ENCODE measurements around the gene PRICKLE4.

Gene PRICKLE4

DNA sequence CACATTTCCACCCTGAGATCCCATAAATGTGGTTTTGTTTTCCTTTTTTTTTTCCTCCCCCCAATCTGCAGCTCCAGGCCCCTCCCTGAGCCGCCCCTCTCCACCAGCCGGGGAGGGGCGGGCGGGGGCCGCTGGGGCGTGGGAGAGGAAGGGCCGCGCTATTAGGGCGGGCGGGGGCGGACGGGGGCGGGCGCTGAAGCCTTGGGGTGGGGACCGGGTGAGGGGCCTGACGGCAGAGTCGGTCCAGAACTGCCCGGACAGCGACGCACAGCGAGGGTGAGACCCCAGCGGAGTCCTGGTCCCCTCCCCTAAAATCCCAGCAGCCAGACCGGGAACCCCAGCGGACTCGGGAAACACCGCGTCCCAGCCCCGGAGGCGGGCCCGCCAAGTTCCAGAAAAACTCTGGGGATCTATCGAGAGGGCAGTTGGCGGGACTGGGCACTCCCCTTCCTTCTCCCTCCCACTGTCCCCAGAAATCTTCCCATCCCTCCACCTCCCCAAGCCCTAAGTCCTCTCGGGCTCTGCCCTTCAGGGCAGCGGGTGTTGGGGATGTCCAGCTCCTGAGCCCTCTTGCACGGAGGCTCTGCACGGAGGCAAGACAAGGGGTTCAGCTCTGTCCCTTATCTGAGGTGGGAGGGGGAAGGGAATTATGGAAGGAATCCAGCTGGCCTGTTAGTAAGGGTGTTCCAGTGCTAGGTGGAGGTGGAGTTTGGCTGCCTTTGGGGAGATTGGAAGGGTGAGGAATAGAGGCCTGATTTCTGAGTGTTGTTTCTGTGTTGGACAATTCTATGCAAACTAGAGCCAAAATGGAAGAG, at the start of gene PRICKLE4:
Gene PRICKLE4 (plus strand): TSS at position 232 of the 815 bp plus-strand sequence. CDS start 2,692 bp downstream, outside the sequence.
- no peak for DNase-seq (ENCODE audit: low read depth)

DNA sequence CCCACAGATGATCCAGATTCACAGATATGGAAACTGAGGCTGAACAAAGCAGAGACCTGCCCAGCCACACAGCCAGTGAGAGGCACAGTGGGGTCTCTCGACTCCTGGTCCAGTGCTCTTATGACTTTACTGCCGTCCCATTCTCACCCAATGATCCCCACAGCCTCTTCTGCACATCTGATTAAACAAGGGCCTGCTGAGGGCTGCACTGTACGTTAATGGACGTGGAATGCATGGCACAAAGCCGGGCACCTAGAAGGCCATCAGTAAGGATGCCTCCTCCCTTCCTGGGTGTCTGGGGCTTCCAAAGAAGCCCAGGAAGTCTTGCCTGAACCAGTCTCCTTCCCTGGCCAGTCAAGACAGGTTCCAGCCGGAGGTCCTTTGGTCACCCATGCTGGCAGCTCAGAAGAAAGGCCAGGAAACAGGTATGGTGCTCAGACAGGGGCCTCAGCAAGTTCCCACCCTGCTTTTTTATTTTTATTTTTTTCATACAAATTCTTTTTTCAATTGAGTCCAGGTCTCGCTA, 49.0 kb upstream of the PRICKLE4 start:
- no peak for DNase-seq (ENCODE audit: low read depth)

DNA sequence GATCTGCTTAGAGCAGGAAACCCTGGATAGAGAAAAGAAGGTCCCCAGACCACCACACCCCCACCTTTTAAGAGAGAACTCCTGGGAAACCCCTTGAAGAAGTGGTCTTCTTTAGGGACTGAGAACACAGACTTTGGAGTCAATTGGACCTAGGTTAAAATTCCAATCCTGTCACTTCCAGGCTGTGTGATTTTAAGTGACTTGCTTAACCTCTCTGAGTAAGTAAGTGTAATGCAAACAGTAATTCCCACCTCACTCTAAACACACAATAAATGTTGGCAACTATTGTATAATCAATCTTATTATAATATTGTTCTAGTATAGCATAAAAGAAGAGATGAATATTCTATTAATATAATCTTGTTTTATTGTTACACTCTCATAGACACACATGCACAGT, 48.4 kb upstream of the PRICKLE4 start:
- no peak for DNase-seq (ENCODE audit: low read depth)

- no peak for DNase-seq (ENCODE audit: low read depth)
Observed at GRCh38 chr6:41732591-41733359, 47.8 kb upstream of the PRICKLE4 start.

DNA sequence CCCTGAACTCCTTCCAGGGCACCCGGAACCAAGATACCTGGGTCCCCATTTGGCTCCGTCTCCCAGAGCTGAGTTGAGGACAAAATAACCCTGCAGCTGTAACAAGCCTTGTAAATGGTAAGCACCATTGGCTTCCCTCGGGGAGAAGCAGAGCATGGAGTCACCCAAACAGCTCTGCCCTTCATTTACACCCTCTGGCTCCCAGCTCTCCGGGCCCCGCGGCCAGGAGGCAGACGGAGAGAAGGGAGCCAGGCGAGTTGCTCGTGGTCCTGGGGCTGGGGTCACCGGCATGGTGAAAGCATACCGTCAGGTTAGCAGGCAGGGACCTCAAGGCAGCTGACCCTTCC, 47.2 kb upstream of the PRICKLE4 start:
- DNase-seq (ENCODE audit: low read depth), result no peak

- peak; percentile 19 for DNase-seq (ENCODE audit: low read depth)
Observed at GRCh38 chr6:41733707-41734665, 46.6 kb upstream of the PRICKLE4 start.

DNA sequence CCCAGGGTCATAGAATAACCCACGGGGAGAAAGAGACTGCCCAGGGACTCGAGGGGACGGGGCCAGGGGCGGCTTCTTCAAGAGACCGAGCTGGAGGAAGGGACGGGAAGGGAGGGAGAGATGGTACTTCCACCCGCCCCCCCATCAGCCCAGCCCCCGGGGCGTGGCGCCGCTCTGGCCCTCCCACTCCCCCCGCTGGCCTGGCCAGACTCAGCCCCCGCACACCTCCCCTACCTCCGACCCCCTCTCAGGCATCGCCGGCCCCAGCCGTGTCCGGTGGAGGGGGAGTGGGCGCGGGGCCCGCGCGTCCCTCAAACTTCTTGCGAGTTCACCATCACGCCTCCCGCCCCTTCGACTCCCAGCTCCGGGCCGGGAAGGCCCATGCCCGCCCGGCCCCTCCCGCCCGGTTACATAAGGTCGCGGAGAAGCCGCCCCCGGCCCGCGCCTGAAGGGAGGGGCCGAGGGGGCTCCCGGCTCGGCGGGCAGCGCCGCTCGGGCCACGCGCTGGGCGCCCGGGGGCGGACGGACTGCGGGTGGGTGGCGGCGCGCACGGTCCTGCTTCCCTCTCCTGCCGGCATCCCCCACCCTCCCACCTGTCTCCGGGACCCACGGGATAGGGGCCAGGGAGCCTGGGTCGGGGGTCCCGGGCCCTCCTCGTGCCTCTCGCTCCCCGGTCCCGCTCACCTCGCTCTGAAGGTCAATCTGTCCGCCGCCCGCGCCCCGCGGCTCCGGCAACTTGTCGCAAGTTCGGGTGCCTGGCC, 45.7 kb upstream of the PRICKLE4 start:
- DNase-seq (ENCODE audit: low read depth), result peak; percentile 42

DNA sequence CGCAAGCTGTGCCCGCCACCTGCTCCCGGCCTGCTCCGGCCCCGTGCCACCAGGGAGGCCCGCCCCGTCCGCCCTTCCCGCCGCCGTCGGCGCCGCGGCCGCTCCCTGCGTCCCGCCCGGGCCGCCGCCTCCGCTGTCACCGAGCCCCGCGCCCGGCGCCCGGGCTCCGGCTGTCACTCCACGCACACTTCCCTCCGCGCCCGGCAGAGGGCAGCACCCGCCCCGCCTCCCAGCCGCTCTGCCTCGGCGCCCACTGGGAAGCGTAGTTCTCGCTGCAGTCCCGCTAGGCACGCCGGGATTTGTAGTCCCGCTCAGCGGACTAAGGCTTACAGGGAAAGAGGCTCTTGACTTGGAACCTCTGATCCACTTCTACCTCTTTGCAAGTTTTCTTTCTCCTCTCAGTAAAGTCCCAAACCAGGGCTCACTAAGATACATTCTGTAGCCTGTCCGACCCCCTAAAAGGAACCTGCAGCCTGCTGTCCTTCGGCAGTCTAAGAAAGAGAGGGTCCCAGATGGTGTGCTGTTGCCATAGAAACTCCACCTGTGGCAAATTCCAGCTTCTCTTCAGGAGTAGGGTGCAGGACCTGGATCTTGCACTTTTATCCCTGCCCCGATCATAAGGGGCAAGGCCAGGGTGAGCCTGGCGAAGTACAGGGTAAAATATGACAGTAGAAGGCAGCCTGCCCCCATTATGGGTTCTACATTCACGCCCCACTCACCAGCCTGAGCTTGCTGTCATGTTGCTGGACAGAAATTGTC, 45.0 kb upstream of the PRICKLE4 start, which contains the start of gene TFEB:
Gene TFEB (minus strand): TSS at position 182 of the 759 bp plus-strand sequence. CDS start 44,395 bp downstream, outside the sequence.
- DNase-seq (ENCODE audit: low read depth), result peak; percentile 94

GRCh38 chr6:41736186-41736733, 44.3 kb upstream of the PRICKLE4 start:
- no peak for DNase-seq (ENCODE audit: low read depth)

DNA sequence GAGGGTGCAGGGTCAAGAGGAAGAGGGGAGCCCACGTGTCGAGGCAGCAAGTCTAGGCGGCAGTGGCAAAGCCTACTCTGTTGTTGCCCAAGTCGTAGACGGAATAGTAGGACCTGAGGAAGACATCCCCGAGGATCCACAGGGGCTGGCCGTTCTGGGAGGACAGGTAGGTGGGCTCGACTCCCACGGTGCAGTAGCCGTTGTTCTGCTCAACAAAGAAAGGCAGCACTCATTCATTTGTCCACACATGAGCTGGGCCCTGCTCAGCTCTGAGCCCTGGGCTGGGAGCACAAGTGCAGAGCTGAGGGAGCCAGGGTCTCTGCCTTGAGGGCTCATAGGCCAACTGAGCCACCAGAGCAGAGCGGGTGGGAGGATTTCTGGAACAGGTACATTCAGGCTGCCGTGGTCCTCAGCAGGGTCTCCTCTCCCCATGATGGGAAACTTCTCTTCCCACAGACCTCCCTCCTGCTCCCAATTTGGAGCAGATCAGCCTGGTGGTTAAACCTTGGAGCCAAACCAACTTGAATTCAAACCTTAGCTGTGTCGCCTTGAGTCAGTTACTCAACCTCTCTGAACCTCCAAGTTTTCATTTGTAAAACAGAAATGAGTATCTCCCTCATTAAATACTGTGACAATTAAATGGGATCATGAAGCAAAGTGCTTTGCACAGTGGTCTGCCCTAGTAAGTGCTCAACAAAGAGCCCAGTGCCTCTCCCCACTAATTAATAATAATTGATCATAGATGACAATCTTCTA, 43.6 kb upstream of the PRICKLE4 start:
- DNase-seq (ENCODE audit: low read depth), result no peak

DNA sequence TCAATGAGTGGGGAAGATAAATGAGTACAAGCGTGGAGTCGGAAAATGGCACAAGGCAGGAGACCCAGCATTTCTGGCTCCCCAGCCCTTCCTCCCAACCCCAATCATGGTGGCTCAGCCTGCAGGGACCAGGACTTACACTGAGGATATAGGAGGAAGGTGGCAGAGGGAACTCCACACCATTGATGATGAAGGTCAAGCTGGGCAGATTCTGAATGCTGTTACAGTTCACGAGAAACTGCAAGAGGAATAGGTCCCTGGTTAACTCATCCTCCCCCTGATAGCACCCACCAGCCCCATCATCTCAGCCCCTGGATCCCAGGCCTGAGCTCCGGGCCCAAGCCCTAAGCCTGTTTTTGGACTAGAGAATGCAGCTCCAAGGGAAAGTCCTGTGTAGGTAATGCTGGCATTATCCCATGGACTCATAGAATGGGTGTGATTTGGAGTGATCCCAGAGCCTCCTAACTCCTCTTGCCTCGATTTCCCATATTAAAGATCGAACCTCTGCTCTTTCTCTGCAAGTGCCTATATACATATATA, 42.9 kb upstream of the PRICKLE4 start:
- DNase-seq (ENCODE audit: low read depth), result no peak

DNA sequence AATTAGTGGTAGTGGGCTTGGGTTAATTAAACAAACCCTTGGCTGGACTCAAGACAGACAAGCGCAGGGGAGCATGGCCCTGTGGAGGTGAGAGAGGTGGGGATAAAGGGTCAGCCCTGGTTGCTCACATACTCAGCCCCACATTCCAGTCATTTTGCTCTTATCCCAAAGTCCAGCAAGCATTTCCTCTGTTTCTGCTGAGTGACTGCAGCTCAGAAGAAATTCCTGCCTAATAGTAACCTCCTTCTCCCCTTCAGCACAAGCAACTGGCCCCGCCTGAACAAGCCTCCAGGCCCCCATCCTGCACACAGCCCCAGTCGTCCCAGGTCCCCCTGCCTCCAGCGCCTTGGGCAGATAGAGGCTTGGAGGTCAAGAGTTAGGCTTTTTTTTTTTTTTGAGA, 41.5 kb upstream of the PRICKLE4 start:
- no peak for DNase-seq (ENCODE audit: low read depth)

- DNase-seq (ENCODE audit: low read depth), result no peak
Observed at GRCh38 chr6:41740366-41741162, 40.0 kb upstream of the PRICKLE4 start.

DNA sequence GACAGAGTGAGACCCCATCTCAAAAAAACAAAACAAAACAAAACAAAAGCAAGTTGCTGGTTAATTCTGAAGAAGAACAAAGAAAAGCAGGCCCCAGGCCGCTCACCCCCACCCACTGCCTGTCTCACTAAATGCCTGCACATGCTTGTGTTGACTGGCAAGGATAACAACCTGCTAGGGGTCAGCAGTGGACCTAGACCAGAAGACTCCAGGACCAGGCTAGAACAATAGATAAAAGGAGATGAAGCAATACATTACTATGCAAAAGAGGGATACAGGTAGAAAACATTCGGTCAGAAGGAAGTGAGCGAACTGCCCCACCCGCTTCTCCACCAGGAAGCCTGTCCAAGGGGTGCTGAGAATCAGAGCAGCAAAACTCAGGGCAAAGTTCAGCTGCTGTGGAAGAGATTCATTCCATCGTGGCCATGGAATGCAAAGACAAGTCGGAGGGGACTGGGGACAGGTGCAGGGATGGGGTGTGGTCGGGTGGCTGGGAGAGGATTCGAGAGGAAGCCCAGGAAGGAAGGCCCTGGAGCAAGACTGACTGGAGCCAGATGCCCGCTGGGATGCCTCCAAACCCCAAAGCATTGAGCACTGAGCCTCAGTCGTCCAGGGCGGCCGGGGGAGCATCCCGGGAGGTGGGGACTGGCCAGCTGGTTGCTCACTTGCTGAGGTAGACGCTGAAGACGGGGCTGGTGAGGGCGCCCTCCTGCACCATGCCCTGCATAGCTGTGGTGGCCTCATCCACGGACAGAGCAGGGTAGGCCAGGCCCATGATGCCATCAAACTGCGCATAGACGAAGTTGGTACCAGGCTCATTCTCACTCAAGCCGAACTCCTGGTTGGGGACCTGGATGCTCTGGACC, 38.7 kb upstream of the PRICKLE4 start:
- no peak for DNase-seq (ENCODE audit: low read depth)

DNA sequence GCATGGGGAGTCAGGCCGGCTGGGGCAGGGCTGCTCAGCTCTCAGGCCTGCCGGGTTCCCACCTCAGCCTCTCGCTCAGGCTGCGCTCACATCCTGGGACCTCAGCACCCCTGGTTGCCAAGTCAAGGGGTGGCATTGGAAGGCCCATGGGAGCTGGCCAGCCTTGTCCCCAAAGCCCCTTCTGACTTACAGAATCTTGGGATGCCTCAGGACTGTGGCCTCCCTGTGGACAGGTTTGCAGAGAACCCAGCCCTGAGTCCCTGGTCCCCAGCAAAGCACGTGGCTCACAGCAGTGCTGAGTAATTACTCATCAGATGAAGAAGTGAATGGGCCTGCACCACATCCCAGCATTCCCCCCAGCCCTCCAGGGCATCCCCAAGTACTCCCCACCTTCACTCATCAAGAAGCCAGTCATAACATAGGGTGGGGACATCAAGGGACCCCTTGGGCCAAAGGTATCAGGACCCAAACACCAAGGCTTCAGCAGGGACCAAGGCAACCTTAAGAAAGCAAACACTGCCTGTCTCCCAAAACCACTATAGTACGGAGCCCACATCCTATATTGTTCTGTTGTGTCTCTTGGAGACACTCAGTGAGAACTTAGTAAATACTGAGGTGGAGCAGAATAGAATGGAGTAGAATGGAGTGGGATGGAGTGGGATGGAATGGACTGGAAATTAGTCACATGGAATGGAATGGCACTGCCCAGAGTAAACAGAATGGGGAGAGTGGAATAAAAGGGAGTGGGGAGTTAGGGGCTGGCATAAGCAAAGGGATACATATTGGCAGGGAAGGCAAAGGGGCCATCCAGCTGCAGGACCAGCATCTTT, 37.0 kb upstream of the PRICKLE4 start:
- DNase-seq (ENCODE audit: low read depth), result no peak

DNA sequence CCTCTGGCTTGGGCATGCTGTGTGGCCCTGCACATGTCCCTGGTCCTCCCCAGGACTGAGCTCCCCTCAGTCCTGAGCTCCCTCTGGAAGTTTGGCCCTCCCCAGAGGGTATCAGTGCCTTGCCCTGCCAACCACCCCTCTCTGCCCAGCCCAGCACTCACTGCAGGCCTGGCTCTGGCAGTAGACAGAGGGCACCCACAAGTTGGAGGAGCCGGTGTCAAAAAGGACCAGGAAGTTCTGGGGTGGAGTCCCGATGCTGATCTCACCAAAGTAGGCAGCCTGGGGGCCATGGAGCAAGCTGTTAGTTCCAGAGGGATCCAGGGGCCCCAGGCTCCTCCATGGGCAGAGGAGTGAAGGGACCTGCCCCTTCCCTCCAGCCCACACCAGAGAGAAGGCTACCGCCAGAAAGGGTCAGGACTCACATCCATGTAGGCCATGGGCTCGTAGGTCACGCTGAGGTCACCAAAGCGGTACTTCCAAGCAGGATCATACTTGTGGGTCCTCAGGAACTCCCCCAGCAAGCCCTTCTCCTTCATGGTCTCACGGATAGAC, 36.3 kb upstream of the PRICKLE4 start:
- no peak for DNase-seq (ENCODE audit: low read depth)

Measured in stimulated activated CD8-positive, alpha-beta memory T cell treated with anti-CD3 and anti-CD28 coated beads, Interleukin-15, amount 100 ng/mL, for 24 hours (primary cell).